Measurements from ENCODE around the gene MED23. TPM values are rescaled to one million over a fixed set of nuclear protein-coding genes. Genes with fewer than 3 reads are reported as not detected.

Gene MED23
- total and polyA plus RNA-seq, 9 of the 15 experiments (the other 6 are each of a cell fraction or from before 2014, with no cell fraction given) = 13.7 to 61.2 (median 27.2) TPM

GRCh38 chr6:131627724-131628682 is at the start of gene MED23 (continued):
- TF ChIP-seq NONO (IDR thresholded peaks at IDR 0.05; ENCODE audit: low read depth in 2 of 2, low read length in 1 of 2) = peak in 1 of 2 experiments; percentile 90; a peak in 2 of 4 replicates
- peak; percentile 60 for TF ChIP-seq KAT2B (IDR thresholded peaks at IDR 0.05; ENCODE audit: low read depth, low read length)
- TF ChIP-seq ZNF174 (CRISPR knock-in tag; IDR thresholded peaks at IDR 0.05) = peak; percentile 70; the same call in 1 of the 2 replicates
- TF ChIP-seq ZNF644 (tag; IDR thresholded peaks at IDR 0.05; ENCODE audit: low read depth) = no peak; the same call in 1 of the 2 replicates
- peak in 1 of 2 experiments; percentile 76; a peak in 2 of 4 replicates for TF ChIP-seq SRF (CRISPR knock-in tag; IDR thresholded peaks at IDR 0.05)
- TF ChIP-seq ZNF134 (CRISPR knock-in tag; conservative IDR thresholded peaks at IDR 0.05) = 0 out of 2 replicates have a peak, but pooled peaks have one; percentile 11

- no peak overlapping the region for H3K4me2 ChIP-seq (ENCODE audit: insufficient read depth, low read length)
- H2AFZ ChIP-seq (ENCODE audit: low read depth, low read length) = no peak overlapping the region
- H3K9me1 ChIP-seq (ENCODE audit: control insufficient read depth, insufficient read depth, low read length) = no peaks in the 10 kb centered on the region
- H3K27me3 ChIP-seq (ENCODE audit: control insufficient read depth in 2 of 2, insufficient read depth in 2 of 2, low read length in 2 of 2) = no peaks in the 10 kb centered on the region
- POLR2A ChIA-PET = no interaction called here
- no peaks in the 10 kb centered on the region for H3K4me1 ChIP-seq (replicated peaks in 1 of 2; ENCODE audit: control insufficient read depth in 2 of 2, insufficient read depth in 2 of 2, low read length in 2 of 2)
- WGBS (ENCODE audit: insufficient coverage, low coverage, missing lambda C conversion rate) = 94% methylated on average over 2 of the region's 2 CpGs
- ATAC-seq (no peak), FAIRE-seq (no peak), DNase-seq (ENCODE audit: extremely low read depth in 1 of 4, low spot score in 3 of 4) (no peak)
- H3K9ac ChIP-seq (ENCODE audit: insufficient read depth in 1 of 2, low read depth in 2 of 2, low read length in 2 of 2) = no peak overlapping the region
- H3K4me3 ChIP-seq = no peak overlapping the region
- no peaks in the 10 kb centered on the region for H4K20me1 ChIP-seq (replicated peaks; ENCODE audit: control insufficient read depth, insufficient read depth, low read length)
- in situ Hi-C loops (cut with MboI) = no loop called here
- no peaks in the 10 kb centered on the region for H3K9me3 ChIP-seq (replicated peaks; ENCODE audit: control insufficient read depth, insufficient read depth, low read depth, low read length)
- CTCF ChIA-PET (ENCODE audit: low intra/inter-chr PET ratio) = no interaction called here
- H3K79me2 ChIP-seq (ENCODE audit: control insufficient read depth, insufficient read depth, low read length) = no peaks in the 10 kb centered on the region
- intact Hi-C loops (cut with micrococcal nuclease) = no loop called here
- no peak overlapping the region for H3K27ac ChIP-seq (ENCODE audit: extremely low read depth, low read depth, low read length)
- no TSS peak for BruUV-seq (replicated peaks)
- H3K36me3 ChIP-seq (ENCODE audit: control insufficient read depth, insufficient read depth, low read length) = peaks cover 44% of the 10 kb centered on the region; the same call in 2 of the 3 replicates
- TF ChIP-seq ZNF707 (CRISPR knock-in tag; conservative IDR thresholded peaks at IDR 0.05) (no peak), SNRNP70 (optimal IDR thresholded peaks at IDR 0.05; ENCODE audit: low read depth, low read length) (no peak), MCM2 (IDR thresholded peaks at IDR 0.05; ENCODE audit: low read depth) (no peak), ZNF316 (IDR thresholded peaks at IDR 0.05) (0 out of 2 replicates have a peak, but pooled peaks have one; percentile 18), ZNF124 (CRISPR knock-in tag; IDR thresholded peaks at IDR 0.05) (no peak), ZNF512 (tag; IDR thresholded peaks at IDR 0.05) (no peak), TRIM25 (IDR thresholded peaks at IDR 0.05; ENCODE audit: borderline replicate concordance) (no peak), TFAP4 (CRISPR knock-in tag; IDR thresholded peaks at IDR 0.05; ENCODE audit: borderline replicate concordance) (no peak), ZNF146 (CRISPR knock-in tag; IDR thresholded peaks at IDR 0.05; ENCODE audit: unreplicated experiment) (peak; percentile 72), NR2C2 (CRISPR knock-in tag; IDR thresholded peaks at IDR 0.05) (no peak), NR2C2 (tag; IDR thresholded peaks at IDR 0.05) (no peak)
These were observed 45.1 kb upstream of the MED23 start for GRCh38 chr6:131673184-131673583.
